Stimulated activated CD4-positive, alpha-beta T cell treated with anti-CD3 and anti-CD28 coated beads, Interleukin-1b, Interleukin-23, amount 100 ng/mL, for 48 hours (primary cell): Measurements from ENCODE around the gene PDZK1.
A peak's percentile ranks its signal among the peaks of the same experiment; 100 is the strongest.
"Not testable (repeated sequence)": the region's sequence is repeated elsewhere in the genome, so short reads cannot be mapped to it uniquely, and the experiment has no call there.

ENCODE experiments used
- DNase-seq: peaks from one replicate; pipeline ENCODE4 v3.0.0-alpha.2; 2020

The PDZK1 gene

DNA sequence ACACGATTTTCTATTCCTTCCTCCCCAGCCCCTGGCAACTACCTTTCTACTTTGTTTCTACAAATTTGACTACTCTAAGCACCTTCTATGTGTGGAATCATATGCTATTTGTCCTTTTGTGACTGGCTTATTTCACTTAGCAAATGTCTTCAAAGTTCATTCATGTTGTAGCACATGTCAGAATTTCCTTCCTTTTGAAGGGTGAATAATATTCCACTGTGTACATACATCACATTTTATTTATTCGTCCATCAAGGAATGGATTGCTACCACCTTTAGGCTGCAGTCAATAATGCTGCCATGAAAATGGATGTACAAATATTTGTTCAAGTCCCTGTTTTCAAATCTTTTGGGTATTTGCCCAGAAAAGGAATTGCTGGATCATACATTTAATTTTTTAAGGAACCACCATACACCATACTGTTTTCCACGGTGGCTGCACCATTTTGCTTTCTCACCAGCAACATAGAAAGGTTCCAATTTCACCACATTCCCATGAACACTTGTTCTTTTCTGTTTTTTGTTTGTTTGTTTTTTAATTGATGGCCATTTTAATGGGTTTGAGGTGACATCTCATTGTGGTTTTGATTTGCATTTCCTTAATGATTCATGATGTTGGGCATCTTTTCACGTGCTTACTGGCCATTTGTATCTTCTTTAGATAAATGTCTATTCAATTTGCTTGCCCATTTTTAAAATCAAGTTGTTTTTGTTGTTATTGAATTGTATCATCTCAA, 3.3 kb upstream of the PDZK1 start:
- no peak for DNase-seq

DNA sequence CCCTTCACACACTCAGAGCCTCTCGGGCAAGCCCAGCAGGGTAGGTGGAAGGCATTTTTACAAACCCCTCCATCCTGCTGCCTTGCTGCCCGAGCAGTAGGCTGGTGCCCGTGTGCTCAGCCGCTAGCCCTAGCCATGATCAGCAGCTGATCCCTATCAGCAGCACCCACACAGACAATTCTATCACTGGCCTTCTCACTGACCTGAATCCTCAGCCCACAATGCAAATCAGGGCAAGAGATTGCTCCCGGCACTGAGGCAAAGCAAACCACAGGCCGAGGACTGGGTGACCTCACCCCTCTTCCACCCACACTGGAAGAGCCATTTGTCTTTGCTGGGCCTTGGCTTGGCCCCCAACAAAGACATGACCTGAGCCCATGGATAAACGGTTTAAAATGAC, 895 bp upstream of the PDZK1 start:
- DNase-seq: no peak

DNA sequence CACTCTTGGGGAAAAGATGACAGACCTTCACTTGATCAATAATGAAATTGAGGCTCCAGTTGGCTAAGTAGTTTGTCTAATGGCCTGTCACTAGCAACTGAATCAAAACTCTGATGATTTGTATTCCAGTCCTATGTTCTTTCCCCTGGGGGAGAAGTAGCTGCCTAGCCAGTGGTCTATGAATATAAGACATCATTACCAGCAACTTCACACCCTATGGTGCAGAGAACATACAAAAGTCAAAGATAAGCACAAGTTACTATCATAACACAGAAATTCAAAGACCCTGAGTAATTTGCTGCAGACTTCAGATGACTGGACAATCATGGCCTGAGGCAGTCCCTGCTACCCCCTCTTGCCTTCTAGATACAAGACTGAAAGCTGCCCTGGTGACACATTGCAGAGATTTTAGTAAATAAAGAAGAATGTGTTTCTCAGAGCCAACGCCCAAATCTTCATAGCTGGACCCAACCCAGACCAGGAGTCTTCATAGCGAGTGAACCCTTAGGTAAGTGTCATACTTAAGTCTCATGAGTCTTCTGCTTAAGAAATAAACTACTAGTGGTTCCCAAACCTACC, 993 bp downstream of the PDZK1 start:
- no peak for DNase-seq

DNA sequence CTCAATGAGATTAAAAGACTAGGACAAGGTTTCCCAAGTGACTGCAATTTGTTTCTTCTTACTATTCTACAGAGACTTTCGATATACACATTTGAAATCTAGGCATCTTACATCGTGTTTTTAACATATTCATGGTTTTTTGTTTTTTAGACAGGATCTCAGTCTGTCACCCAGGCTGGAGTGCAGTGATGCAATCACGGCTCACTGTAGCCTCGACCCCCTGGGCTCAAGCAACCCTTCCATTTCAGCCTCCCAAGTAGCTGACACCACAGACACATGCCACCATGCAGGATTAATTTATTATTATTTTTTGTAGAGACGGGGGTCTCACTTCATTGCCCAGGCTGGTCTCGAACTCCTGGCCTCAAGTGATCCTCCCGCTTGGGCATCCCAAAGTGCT, 1.5 kb downstream of the PDZK1 start:
- no peak for DNase-seq

DNA sequence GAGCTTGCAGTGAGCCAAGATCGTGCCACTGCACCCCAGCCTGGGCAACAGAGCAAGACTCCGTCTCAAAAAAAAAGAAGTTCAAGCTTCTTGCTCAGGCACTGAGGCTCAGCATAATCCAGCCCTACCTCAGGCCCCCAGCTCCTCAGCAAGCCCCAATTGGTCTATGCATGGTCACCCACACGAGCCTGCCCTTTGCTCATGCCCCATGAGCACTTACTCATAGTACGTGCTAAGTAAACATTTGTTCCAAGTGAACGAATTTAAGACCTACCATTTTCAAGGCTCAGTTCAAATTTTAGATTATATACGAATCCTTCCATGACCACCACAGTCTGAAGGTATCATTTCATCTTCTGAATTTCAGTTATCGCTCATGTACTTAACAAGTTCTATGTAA, 4.3 kb downstream of the PDZK1 start:
- DNase-seq: no peak

DNA sequence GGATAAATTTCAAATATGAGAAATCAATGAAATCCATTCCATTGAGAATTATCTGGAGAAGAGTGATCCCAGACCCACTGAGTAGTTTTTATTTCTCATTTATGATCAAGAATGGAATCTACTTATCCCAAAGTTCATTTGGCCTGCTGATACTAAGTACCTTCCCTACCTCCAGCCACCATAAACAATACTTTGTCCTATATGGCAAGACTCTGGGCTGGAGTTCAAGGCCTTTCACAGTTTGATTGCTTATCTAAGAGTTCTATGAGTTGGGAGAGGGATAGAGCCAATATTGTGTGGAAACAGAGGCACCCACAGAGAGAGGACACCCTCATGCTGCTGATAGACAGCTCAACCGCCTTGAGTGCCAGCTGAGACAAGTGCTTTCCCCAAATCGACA, 5.1 kb downstream of the PDZK1 start:
- DNase-seq: no peak

DNA sequence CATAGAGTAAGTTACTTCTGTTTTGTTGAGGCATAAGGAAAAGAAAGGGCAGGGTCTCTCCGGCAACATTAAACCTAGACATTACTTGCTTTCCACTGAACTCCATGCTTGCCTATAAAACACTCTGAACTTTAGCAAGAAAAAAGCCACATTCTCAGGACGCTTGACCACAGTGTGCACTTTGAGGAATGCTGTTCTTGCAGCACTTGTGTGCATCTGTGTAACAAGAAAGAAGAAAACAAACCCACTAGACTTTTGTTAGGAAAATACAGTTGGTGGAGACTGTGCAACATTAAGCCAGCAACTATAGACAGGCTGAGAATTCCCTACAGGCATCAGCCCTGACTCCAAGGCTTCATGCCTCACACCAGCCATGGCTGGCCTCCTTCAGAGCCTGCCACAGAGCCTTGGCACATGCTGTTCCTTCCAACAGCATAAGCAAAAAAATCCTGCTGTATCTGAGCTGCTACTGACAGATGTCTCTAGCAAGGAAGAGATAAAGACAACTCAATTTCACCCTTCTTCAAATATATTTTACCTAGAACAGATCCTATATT, 5.8 kb downstream of the PDZK1 start:
- no peak for DNase-seq

DNA sequence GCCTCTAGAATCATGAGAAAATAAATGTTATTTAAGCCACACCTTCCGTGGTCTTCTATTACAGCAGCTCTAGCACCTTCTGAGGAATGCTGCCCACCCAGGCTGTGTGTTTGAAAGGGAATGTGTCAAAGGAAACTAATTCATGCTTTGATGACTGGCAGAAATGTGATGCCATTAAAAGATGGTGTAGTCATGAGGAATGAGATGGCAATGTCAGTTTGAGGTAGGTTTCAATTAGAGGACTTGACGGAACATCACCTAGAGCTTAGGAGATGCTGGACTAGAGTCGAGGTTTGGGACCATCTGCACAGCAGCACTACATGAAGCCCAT, 10.6 kb downstream of the PDZK1 start:
- DNase-seq: no peak

DNA sequence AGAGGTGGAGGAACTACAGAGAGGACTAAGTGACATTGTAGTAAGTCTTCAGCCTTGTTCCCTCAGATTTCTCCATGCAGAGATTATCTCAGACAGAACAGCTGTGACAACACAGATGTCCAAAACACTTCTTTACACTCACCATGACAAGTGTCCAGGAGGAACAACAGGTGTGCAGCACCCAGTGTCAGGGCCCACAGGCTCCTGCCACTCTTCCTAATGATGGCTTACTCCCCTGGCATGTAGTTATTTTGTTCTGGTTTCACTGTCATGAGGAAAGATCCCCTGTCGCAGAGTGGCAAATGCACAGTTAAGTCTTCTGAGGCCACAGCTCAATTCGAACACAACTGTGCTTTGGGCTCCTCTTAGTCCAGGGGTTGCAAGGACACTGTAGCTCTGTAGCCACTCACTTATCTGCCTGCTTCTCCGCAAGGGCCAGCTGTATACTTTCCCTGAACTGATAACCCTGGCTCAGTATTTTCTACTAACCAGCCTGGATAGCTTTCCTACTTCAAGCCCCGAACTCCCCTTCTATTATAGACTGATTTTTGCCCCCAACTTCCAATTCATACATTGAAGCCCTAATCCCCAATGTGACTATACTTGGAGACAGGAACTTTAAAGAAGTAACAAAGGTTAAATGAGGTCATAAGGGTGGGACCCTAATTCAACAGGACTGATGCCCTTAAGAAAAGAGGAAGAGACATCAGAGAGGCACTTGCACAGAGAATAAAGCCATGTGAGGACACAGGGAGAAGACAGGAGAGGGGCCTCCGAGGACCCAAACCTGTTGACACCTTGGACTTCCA, 11.1 kb downstream of the PDZK1 start:
- DNase-seq: no peak

DNA sequence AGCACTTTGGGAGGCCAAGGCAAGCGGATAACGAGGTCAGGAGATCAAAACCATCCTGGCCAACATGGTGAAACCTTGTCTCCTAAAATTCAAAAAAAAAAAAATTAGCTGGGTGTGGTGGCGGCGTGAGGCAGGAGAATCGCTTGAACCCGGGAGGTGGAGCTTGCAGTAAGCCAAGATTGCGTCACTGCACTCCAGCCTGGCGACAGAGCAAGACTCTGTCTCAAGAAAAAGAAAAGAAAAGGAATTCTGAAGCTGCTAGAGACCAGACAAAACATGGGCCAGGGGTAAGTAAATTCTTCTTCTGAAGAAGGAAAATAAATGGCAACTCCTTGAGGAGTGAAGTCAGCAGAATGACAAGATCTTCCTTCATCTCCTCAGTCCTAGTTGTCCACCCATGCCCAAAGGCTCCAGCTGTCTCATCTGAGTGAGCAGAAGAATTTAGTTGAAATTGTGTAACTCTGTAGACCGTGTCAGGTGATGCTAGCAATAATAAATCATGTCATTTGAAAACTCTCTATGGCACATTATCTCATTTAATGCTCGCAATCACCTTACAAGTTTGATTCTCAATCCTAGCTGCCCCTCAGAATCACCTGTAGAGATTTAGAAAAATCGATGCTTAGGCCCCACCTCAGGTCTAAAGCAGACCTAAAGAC, 14.3 kb downstream of the PDZK1 start:
- no peak for DNase-seq

DNA sequence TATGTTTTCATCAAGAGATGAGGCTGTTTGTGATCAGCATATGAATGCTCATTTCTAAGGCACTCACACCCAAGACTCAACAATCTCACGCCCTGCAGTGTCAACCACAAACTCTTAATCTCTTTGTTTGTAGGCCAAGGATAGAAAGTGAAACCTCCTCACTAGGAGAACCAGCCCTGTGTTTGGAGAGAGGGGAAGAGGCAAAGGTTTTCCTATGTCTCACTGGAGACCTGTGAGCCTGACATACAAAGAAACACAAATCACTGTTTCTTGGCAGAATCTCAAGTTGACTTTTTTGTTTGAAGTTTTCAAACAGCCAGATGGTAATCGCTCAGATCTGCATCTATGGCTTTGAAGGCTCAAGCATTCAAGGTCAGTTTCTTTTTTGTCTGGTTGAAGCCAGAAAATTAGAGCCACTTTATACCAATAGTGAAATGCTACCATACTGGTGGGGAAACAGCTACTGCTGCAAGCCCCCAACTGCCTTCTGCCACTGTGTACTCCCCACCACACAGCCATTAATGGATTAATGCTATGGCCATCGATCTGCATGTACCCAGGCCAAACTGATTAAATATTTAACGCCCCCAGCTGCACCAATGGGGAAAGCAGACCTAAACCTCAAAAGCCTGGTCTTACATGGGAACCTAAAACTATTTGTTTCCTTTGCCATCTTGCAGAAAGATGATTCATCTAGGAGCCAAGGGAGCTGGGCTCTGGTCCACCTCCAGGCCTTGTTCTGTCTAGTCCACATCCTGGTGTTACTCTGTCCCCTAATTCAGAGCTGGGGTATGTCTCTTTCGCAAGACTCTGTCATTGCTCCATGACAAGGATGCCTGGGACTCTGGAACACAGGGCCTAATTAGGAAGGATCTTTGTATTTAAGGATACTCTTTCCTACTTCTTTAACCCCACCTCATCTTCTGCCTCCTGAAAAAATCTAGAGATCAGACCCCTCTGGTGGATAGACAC, 16.3 kb downstream of the PDZK1 start:
- DNase-seq: peak; percentile 25

DNA sequence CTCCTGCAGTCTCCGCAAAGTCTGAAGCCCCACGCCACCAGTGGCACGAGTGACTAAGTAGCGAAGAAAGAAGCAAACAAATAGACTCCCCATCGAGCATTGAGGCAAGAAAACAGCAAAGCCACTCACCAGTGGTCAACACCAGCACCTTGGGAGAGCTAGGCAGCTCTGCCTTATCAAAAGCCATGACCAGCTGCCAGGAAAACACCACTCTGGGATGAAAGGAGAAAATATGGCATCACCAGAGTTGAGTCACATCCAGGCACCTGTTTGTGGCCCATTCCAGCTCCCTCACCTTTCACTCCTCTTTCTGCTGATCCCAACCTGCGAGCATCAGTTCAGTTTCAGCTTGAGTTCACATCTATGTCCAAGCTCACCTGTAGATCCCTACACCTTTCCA, 17.2 kb downstream of the PDZK1 start:
- DNase-seq: no peak

DNA sequence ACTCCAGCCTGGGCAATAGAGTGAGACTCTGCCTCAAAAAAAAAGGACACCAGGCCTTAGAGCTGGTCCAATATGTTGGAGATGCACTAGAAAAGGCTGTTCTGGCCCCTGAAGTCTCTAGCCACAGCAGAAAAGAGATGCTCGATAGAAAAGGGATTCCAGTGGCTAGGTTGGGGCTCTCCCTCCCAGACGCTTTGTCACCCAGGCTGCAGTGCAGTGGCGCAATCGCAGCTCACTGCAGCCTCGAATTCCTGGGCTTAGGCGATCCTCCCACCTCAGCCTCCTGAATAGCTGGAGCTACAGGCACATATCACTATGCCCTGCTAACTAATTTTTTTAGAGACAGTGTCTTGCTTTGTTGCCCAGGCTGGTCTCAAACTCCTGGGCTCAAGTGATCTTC, 18.2 kb downstream of the PDZK1 start:
- no peak for DNase-seq

DNA sequence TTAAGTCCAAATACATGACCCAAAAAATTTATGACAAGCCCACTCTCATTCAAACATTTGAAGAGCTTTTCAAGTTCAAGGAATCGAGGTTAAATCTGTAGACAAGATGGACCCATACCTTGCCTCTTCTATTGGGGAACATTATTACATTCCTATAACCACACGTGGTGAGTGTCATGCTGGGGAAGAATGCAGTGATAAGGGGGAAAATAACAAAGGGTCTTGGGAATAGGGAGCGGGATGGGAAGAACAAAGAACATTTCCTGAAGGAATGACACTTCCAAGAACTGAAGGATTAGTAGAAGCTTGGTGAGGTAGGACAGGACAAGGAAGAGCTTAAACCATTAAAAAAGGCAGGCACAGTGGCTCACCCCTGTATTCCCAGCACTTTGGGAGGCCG, 18.8 kb downstream of the PDZK1 start:
- no peak for DNase-seq

DNA sequence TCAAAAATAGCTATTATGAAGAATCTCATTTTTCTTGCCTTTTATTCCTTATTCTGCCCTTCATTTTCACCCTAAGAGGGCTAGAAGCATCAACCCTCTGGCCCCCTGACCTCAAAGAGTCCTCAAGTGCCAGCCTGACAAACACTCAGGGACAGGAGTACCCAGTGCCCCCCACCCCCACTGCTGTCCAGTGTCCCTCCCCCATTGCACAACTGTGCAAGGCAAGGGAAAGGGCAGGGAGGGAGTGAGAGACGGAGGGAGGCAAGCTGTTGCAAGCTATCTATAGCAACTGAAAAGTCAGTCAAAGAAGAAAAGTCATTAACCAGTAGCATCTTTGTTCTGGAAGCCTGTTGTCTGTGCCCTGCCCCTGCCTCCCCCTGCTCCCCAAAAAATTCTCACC, 21.1 kb downstream of the PDZK1 start:
- not testable (repeated sequence) for DNase-seq

DNA sequence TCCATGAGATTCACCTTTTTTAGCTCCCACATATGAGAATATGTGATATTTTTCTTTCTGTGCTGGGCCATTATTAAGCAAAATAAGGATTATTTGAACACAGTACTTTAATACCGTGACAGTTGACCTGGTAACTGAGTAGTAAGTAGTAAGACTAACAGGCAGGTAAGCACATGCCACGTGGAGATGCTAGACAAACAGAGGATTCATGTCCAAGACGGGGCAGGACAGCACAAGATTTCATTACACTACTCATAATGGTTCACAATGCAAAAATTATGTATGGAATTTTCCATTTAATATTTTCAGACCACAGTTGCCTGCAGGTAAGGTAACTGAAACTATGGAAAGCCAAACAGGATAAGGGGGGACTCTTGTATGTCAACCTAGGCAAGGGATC, 22.3 kb downstream of the PDZK1 start:
- DNase-seq: not testable (repeated sequence)

DNA sequence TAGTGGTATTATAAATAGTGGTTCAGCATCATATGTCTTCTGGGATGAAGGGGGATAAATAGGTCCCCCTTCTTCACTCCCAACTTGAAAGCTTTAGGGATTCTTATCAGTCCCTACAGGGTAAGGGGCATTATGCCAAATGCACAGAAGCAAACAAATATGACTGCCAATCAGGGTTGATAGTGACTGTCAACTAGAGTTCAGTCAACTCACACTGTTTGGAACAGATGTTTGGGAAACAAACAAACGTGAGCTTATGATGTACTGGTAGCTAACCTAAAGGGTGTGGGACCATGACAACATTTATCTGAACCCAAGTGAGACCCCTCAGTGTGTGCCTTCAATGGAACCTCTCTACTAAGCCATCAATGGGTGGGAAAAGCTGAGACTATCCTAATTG, 34.0 kb downstream of the PDZK1 start:
- not testable (repeated sequence) for DNase-seq

DNA sequence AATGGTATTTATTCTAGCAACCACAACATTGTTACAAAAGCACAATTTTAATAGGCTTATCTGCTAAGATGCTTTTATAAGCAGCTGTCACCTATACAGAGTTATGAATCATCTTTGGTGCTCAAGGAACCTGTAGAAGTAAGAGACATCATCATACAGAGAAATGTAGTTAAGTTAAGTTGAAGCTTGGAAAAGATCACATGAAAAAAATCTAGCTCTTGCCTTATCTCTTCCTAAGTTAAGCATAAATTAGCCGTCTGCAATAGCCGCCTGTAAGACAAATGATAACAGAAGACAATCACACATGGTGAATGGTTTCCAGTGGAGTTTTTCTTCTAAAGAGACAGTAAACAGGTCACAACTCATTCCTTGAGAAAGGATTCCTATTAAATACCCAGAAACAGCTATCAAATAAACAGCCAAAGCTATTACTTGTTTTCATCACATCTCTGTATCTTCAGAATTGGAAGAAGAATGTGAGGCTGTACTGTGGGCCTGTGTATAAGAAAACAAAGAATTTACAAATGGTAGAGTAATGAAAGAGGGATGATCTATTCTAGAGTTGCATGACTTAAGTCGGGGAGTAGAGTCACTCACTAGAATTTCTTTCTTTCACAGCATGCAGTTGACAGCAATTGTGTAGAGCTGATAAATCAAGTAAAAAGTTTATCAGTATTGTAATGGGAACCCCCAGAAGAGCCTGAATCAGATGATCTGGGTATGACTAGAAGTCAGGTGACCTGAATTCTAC, 36.0 kb downstream of the PDZK1 start:
- DNase-seq: not testable (repeated sequence)

DNA sequence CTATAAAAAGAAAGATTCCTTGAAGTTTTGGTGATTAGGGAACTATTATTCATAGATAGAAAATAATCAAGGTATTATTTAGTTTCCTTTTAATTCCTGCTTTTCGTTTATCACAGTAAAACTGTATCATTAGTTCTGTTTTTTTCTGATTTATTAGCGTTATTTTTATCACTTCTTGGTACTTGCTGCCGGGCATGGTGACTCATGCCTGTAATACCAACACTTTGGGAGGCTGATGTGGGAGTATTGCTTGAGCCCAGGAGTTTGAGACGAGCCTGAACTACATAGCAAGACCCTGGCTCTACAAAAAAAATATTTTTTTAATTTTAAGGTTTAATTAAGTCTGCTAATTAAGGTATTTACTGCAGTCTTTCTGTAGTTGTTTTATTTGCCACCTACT, 42.2 kb downstream of the PDZK1 start:
- DNase-seq: not testable (repeated sequence)

DNA sequence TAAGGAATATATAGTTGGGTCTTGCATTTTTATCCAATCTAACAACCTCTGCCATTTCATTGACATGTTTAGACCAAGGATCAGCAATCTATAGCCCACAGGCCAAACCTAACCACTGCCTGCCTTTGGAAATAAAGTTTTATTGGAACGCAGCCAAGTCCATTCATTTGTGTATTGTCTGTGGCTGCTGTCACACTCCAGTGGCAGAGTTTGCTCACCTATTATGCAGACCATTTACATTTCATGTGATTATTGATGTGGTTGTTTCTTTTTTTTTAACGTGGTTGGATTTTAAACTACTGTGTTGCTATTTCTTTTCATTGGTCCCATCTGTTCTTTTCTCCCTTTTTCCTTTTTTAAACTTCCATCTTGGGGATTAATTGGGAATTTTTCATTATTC, 44.7 kb downstream of the PDZK1 start:
- peak; percentile 10 for DNase-seq

DNA sequence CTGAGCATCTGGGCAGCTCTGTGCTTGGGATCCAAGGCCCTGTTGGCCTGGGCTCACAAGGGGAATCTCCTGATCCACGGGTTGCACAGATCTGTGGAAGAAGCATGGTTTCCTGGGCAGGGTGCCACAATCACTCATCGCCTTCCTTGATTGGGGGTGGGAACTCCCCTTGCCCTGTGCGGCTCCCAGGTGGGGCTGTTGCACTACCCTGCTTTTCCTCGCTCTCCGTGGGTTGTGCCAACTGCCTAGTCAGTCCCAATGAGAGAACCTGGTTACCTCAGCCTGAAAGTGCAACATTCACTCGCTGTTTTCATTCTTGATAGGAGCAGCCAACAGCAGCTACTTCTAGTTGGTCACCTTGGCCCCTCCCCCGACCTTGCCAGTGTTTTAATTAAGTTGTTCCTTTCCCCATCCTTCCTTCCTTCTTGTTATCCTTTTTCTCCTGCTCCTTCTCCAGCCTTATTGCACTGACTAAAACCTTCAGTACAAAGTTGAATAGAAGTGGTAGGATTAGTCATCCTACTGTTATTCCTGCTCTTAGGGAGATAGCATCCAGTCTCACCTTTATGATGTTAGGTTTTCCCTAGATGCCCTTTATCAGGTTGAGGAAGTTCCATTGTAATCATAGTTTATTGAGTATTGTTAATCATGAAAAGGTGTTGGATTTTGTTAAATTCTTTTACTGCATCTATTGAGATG, 50.8 kb downstream of the PDZK1 start:
- peak; percentile 1 for DNase-seq
